ENCODE measurements around the gene TBC1D2B.

DNA sequence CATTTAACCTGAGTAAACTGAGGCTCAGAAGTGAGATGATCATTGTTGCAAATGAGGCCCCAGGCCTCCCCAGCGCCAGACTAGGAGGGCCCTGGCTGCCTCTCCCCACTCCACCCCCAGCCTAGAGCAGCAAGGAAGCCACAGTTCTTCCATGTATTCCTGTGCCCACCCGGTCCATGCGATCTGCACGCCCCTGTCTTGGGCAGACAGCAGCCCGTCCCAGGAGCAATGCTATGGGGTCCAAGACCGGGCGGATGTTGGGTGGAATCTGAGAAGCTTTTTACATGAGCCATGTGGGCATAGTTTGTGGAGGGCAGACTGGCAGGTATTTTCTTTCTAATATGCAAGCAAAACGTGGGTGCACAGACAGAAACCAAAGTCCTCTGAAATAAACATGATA lies 30.0 kb upstream of the TBC1D2B start:
- TF ChIP-seq, protein P1, sequence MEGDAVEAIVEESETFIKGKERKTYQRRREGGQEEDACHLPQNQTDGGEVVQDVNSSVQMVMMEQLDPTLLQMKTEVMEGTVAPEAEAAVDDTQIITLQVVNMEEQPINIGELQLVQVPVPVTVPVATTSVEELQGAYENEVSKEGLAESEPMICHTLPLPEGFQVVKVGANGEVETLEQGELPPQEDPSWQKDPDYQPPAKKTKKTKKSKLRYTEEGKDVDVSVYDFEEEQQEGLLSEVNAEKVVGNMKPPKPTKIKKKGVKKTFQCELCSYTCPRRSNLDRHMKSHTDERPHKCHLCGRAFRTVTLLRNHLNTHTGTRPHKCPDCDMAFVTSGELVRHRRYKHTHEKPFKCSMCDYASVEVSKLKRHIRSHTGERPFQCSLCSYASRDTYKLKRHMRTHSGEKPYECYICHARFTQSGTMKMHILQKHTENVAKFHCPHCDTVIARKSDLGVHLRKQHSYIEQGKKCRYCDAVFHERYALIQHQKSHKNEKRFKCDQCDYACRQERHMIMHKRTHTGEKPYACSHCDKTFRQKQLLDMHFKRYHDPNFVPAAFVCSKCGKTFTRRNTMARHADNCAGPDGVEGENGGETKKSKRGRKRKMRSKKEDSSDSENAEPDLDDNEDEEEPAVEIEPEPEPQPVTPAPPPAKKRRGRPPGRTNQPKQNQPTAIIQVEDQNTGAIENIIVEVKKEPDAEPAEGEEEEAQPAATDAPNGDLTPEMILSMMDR (IDR thresholded peaks at IDR 0.05): no peak
- no peak for TF ChIP-seq POLR2A (IDR thresholded peaks at IDR 0.05)

Data from lower leg skin (tissue), 3 donors.